GM23338 (cell line): ENCODE measurements around the gene ANKH. TPM values are rescaled to one million over a fixed set of nuclear protein-coding genes. Genes with fewer than 3 reads are reported as not detected.

ENCODE experiments used
- ATAC-seq: fragments of 200-7000 bp; cut with Tn5 transposase; 3 replicates; pipeline ENCODE4 v1.9.1; 2020
- DNase-seq: peaks from one replicate; pipeline ENCODE4 v3.0.0-alpha.2; 2015; ENCODE audit warnings: low spot score
- H2AFZ ChIP-seq: fragments of 200-600 bp; sonication (generic); 2 replicates; pipeline ENCODE4 v1.8.0; 2016; ENCODE audit warnings: antibody characterized with exemption, mild to moderate bottlenecking, moderate library complexity
- H3F3A ChIP-seq: fragments of 200-600 bp; sonication (generic); replicated peaks from 2 replicates; pipeline ENCODE4 v1.8.0; 2017; ENCODE audit warnings: antibody characterized with exemption, mixed run types, low read depth
- H3K27ac ChIP-seq: fragments of 200-600 bp; sonication (generic); 2 replicates; pipeline ENCODE4 v1.6.1; 2016; ENCODE audit warnings: low read depth
- H3K27me3 ChIP-seq: fragments of 200-600 bp; sonication (generic); 2 replicates; pipeline ENCODE4 v1.8.0; 2016; ENCODE audit warnings: mild to moderate bottlenecking, mixed run types, moderate library complexity; ENCODE audit not compliant: insufficient read depth
- H3K36me3 ChIP-seq: fragments of 200-600 bp; sonication (generic); 2 replicates; pipeline ENCODE4 v1.8.0; 2016; ENCODE audit warnings: mild to moderate bottlenecking; ENCODE audit not compliant: insufficient read depth
- H3K4me1 ChIP-seq: fragments of 200-600 bp; sonication (generic); 2 replicates; pipeline ENCODE4 v1.8.0; 2016; ENCODE audit warnings: mild to moderate bottlenecking, moderate library complexity; ENCODE audit not compliant: insufficient read depth
- H3K4me2 ChIP-seq: fragments of 200-600 bp; sonication (generic); 2 replicates; pipeline ENCODE4 v1.7.1; 2017; ENCODE audit warnings: mixed run types
- H3K4me3 ChIP-seq: fragments of 200-600 bp; sonication (generic); 2 replicates; pipeline ENCODE4 v1.6.1; 2016; ENCODE audit warnings: mixed run types
- H3K79me2 ChIP-seq: fragments of 200-600 bp; sonication (generic); replicated peaks from 2 replicates; pipeline ENCODE4 v1.8.0; 2017; ENCODE audit warnings: mild to moderate bottlenecking; ENCODE audit not compliant: insufficient read depth
- H3K9me2 ChIP-seq: fragments of 200-600 bp; sonication (generic); 2 replicates; pipeline ENCODE4 v1.8.0; 2017; ENCODE audit not compliant: insufficient read depth
- H4K20me1 ChIP-seq: fragments of 200-600 bp; sonication (generic); replicated peaks from 2 replicates; pipeline ENCODE4 v1.8.0; 2017; ENCODE audit warnings: mild to moderate bottlenecking; ENCODE audit not compliant: insufficient read depth
- H3K27ac Mint-ChIP-seq: 2 replicates; pipeline ENCODE4 v1.8.0; 2020; ENCODE audit warnings: inconsistent platforms, mild to moderate bottlenecking, moderate library complexity, mixed read lengths
- H3K27me3 Mint-ChIP-seq: 3 replicates; pipeline ENCODE4 v1.8.0; 2022; ENCODE audit warnings: low read depth, mild to moderate bottlenecking, moderate library complexity, mixed read lengths, inconsistent platforms; ENCODE audit not compliant: insufficient read depth, poor library complexity
- H3K36me3 Mint-ChIP-seq: 3 replicates; pipeline ENCODE4 v1.8.0; 2021; ENCODE audit warnings: low read depth, mild to moderate bottlenecking, inconsistent platforms, moderate library complexity, mixed read lengths
- H3K4me1 Mint-ChIP-seq: 3 replicates; pipeline ENCODE4 v1.8.0; 2020; ENCODE audit warnings: mild to moderate bottlenecking, inconsistent platforms, mixed read lengths
- H3K4me3 Mint-ChIP-seq: 3 replicates; pipeline ENCODE4 v1.8.0; 2021; ENCODE audit warnings: moderate library complexity, mild to moderate bottlenecking, inconsistent platforms, mixed read lengths
- H3K9me3 Mint-ChIP-seq: 3 replicates; pipeline ENCODE4 v1.8.0; 2020; ENCODE audit warnings: moderate library complexity, mild to moderate bottlenecking, inconsistent platforms, mixed read lengths
- CREB1 ChIP-seq: fragments of 250-450 bp; sonication (Bioruptor Pico); IDR thresholded peaks from 2 replicates; pipeline ENCODE4 v1.5.0; 2020; ENCODE audit warnings: low read depth, mild to moderate bottlenecking, moderate library complexity
- CTCF ChIP-seq, 2 experiments: fragments of 200-600 bp in 1 of 2; sonication (generic) in 1 of 2; conservative IDR thresholded peaks; 2 replicates each; pipeline versions ENCODE4 v1.5.1 to v1.6.1; 2016 to 2017; ENCODE audit warnings: antibody characterized with exemption in 2 of 2, low read depth in 2 of 2, mild to moderate bottlenecking in 2 of 2, moderate library complexity in 1 of 2
- ETS1 ChIP-seq: IDR thresholded peaks from 2 replicates; pipeline ENCODE4 v1.6.1; 2016; ENCODE audit warnings: antibody characterized with exemption
- EZH2 ChIP-seq: fragments of 200-600 bp; sonication (generic); IDR thresholded peaks from one replicate; pipeline ENCODE4 v1.8.0; 2017; ENCODE audit warnings: antibody characterized with exemption, mild to moderate bottlenecking, low read depth; ENCODE audit not compliant: unreplicated experiment
- EZH2phosphoT487 ChIP-seq: fragments of 200-600 bp; sonication (generic); IDR thresholded peaks from one replicate; pipeline ENCODE4 v1.8.1; 2018; ENCODE audit warnings: antibody characterized with exemption; ENCODE audit not compliant: unreplicated experiment
- JUNB ChIP-seq: IDR thresholded peaks from one replicate; pipeline ENCODE4 v1.6.1; 2016; ENCODE audit warnings: antibody characterized with exemption; ENCODE audit not compliant: unreplicated experiment
- NANOG ChIP-seq: IDR thresholded peaks from 2 replicates; pipeline ENCODE4 v1.6.1; 2016; ENCODE audit warnings: antibody characterized with exemption, borderline replicate concordance
- POLR2AphosphoS5 ChIP-seq: IDR thresholded peaks from 2 replicates; pipeline ENCODE4 v1.6.1; 2016; ENCODE audit warnings: antibody characterized with exemption, low read depth
- STAT1 ChIP-seq: IDR thresholded peaks from one replicate; pipeline ENCODE4 v1.6.1; 2016; ENCODE audit warnings: antibody characterized with exemption; ENCODE audit not compliant: unreplicated experiment
- ZNF331 ChIP-seq: fragments of 250-450 bp; sonication (Bioruptor Pico); IDR thresholded peaks from 2 replicates; pipeline ENCODE4 v1.5.0; 2020; ENCODE audit warnings: low read depth, mild to moderate bottlenecking, moderate library complexity
- polyA plus RNA-seq: library from polyadenylated mRNA; unstranded; fragments of >200 nt; fragmentation: Nextera tagmentation; extraction: Ambion mirVana; gene quantifications from 2 replicates; pipeline ENCODE4 v1.2.1, GENCODE V29; 2016
- total RNA-seq: library from RNA; depleted of rRNA; stranded (reverse); fragments of >200 nt; shearing (Covaris generic); gene quantifications from 2 replicates; pipeline ENCODE4 v1.2.3, GENCODE V29; 2014
- TF ChIP-seq, protein P1 (sequence below): IDR thresholded peaks from one replicate; pipeline ENCODE4 v1.6.1; 2018; ENCODE audit warnings: antibody characterized with exemption; ENCODE audit not compliant: unreplicated experiment

The ANKH gene
- total and polyA plus RNA-seq, 2 experiments from 2014 or later = 5.0 to 6.1 TPM

GRCh38 chr5:14684757-14685156 lies 186.8 kb downstream of the ANKH start (continued):
- TF ChIP-seq ZNF331 (CRISPR knock-in tag) (no peak), ETS1 (no peak), STAT1 (no peak), NANOG (no peak), EZH2phosphoT487 (no peak), EZH2 (no peak), CREB1 (CRISPR knock-in tag) (no peak), JUNB (no peak), POLR2AphosphoS5 (no peak), CTCF (conservative IDR thresholded peaks at IDR 0.05; ENCODE audit: low read depth in 2 of 2) (no peak)
- TF ChIP-seq, protein P1, sequence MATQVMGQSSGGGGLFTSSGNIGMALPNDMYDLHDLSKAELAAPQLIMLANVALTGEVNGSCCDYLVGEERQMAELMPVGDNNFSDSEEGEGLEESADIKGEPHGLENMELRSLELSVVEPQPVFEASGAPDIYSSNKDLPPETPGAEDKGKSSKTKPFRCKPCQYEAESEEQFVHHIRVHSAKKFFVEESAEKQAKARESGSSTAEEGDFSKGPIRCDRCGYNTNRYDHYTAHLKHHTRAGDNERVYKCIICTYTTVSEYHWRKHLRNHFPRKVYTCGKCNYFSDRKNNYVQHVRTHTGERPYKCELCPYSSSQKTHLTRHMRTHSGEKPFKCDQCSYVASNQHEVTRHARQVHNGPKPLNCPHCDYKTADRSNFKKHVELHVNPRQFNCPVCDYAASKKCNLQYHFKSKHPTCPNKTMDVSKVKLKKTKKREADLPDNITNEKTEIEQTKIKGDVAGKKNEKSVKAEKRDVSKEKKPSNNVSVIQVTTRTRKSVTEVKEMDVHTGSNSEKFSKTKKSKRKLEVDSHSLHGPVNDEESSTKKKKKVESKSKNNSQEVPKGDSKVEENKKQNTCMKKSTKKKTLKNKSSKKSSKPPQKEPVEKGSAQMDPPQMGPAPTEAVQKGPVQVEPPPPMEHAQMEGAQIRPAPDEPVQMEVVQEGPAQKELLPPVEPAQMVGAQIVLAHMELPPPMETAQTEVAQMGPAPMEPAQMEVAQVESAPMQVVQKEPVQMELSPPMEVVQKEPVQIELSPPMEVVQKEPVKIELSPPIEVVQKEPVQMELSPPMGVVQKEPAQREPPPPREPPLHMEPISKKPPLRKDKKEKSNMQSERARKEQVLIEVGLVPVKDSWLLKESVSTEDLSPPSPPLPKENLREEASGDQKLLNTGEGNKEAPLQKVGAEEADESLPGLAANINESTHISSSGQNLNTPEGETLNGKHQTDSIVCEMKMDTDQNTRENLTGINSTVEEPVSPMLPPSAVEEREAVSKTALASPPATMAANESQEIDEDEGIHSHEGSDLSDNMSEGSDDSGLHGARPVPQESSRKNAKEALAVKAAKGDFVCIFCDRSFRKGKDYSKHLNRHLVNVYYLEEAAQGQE = no peak

DNA sequence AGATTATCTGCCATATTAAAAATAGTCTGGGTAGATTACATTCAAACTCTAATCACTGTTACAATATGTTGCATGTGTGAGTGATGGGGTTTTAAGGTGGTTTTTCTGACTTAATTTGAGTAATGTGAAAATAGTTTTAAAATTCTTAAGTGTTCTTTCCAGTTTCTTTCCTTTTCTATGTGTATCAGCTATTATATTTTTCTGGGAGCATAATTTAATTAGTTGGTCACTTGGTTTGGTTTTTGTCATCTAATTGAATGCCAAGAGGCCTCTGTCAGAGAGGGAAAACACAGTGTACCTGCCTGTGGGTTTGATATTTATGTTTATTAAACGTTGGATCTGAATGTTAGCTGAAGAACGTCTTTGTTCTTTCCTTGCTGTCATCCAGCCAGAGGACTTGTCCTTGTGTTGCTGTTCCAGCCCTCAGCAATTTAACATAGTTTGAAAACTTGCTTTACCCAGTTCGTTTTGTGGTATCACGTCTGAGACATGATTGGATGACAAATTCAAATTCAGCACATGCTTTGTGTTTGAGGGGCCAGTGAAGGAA lies 187.6 kb downstream of the ANKH start:
- Mint-ChIP-seq H3K36me3 (peaks cover 42% of the 10 kb centered on the region), H3K4me3 (no peak overlapping the region), H3K27ac (no peak overlapping the region), H3K9me3 (no peaks in the 10 kb centered on the region), H3K27me3 (no peaks in the 10 kb centered on the region), H3K4me1 (peaks cover 4% of the 10 kb centered on the region; the same call in 2 of the 3 replicates)
- Histone ChIP-seq H3K4me1 (no peaks in the 10 kb centered on the region), H3K27ac (no peak overlapping the region), H3K79me2 (peaks cover 6% of the 10 kb centered on the region; the same call in 1 of the 2 replicates), H2AFZ (no peak overlapping the region), H3K4me3 (no peak overlapping the region), H3K27me3 (no peaks in the 10 kb centered on the region), H3K36me3 (peaks cover 28% of the 10 kb centered on the region), H3K4me2 (no peak overlapping the region), H3F3A (no peaks in the 10 kb centered on the region), H3K9me2 (no peaks in the 10 kb centered on the region), H4K20me1 (no peaks in the 10 kb centered on the region; the same call in 1 of the 2 replicates)
- ATAC-seq (no peak), DNase-seq (no peak)
- no peak for TF ChIP-seq EZH2phosphoT487
